Testis (tissue), 2 donors: Measurements from ENCODE around the gene C11orf58.

Source experiments
- POLR2A ChIP-seq: fragments of 450-650 bp; IDR thresholded peaks from one replicate; pipeline ENCODE4 v1.6.1; 2017; ENCODE audit warnings: antibody characterized with exemption, mild to moderate bottlenecking, moderate library complexity
- TF ChIP-seq, protein P1 (sequence below), 3 experiments: fragments of 450-650 bp in 2 of 3; fragments of 200-600 bp in 1 of 3; sonication (generic) in 1 of 3; IDR thresholded peaks; one replicate each; pipeline ENCODE4 v1.5.1; 2016 to 2019; ENCODE audit warnings: antibody characterized with exemption in 3 of 3, mild to moderate bottlenecking in 2 of 3, moderate library complexity in 1 of 3

DNA sequence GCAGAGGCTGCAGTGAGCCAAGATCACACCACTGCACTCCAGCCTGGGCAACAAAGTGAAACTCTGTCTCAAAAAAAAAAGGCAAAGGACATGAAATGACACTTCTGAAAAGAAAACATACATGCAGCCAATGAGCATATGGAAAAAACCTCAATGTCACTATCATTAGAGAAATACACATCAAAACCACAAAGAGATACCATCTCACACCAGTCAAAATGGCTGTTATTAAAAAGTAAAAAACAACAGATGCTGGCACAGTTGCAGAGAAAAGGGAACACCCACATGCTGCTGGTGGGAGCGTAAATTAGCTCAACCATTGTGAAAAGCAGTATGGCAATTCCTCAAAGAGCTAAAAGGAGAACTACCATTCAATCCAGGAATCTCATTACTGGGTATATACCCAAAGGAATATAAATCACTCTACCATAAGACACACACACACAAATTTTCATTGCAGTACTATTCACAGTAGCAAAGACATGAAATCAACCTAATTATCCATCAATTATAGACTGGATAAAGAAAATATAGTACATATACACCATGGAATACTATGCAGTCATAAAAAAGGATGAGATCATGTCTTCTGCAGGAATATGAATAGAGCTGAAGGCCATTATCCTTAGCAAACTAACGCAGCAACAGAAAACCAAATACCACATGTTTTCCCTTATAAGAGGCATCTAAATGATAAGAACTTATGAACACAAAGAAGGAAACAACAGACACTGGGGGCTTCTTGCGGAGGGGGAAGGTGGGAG, 15.7 kb upstream of the C11orf58 start:
- TF ChIP-seq, protein P1, sequence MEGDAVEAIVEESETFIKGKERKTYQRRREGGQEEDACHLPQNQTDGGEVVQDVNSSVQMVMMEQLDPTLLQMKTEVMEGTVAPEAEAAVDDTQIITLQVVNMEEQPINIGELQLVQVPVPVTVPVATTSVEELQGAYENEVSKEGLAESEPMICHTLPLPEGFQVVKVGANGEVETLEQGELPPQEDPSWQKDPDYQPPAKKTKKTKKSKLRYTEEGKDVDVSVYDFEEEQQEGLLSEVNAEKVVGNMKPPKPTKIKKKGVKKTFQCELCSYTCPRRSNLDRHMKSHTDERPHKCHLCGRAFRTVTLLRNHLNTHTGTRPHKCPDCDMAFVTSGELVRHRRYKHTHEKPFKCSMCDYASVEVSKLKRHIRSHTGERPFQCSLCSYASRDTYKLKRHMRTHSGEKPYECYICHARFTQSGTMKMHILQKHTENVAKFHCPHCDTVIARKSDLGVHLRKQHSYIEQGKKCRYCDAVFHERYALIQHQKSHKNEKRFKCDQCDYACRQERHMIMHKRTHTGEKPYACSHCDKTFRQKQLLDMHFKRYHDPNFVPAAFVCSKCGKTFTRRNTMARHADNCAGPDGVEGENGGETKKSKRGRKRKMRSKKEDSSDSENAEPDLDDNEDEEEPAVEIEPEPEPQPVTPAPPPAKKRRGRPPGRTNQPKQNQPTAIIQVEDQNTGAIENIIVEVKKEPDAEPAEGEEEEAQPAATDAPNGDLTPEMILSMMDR (IDR thresholded peaks at IDR 0.05), result no peak
- TF ChIP-seq POLR2A, result no peak
